ENCODE results near the gene AGAP1. TPM values are rescaled to one million over a fixed set of nuclear protein-coding genes. Genes with fewer than 3 reads are reported as not detected.

AGAP1 gene
- total and polyA plus RNA-seq, 11 donors, result 5.9 to 21.6 (median 18.9) TPM

DNA sequence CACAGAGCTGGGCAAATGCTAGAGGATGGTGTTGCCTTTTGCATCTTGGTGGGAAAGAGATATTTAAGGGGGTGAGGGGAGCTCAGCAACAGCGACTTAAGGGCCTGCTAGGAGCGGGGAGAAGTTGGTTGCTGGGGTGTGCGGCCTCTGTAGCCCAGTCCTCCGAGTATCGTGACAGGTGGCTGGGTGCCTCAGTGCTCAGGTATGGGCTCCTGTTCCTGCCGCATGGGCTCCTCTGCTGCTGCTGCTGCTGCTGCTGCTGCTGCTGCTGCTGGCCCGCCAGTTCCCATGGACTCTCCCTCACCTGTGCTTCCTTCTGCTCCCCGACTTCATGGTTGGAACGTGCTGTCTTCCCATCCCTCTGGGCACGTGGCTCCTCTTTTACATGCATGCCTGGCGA, 22.0 kb downstream of the AGAP1 start:
- H3K9me3 ChIP-seq, result no peaks in the 10 kb centered on the region
- DNase-seq (peak in 1 of 5 donors; percentile 24), ATAC-seq (no peak)
- H3K36me3 ChIP-seq, result no peaks in the 10 kb centered on the region
- no peak overlapping the region for H3K4me3 ChIP-seq
- intact Hi-C loops (cut with DNase I), result no loop called here
- 97 to 98% (median 97%) methylated on average over 11 of the region's 11 CpGs for WGBS, 4 donors
- H3K27me3 ChIP-seq, result no peaks in the 10 kb centered on the region
- peaks cover 0 to 21% (median 10%) of the 10 kb centered on the region in 12 donors for H3K4me1 ChIP-seq
- TF ChIP-seq POLR2A (IDR thresholded peaks at IDR 0.05), result no peak
- TF ChIP-seq, protein P1, sequence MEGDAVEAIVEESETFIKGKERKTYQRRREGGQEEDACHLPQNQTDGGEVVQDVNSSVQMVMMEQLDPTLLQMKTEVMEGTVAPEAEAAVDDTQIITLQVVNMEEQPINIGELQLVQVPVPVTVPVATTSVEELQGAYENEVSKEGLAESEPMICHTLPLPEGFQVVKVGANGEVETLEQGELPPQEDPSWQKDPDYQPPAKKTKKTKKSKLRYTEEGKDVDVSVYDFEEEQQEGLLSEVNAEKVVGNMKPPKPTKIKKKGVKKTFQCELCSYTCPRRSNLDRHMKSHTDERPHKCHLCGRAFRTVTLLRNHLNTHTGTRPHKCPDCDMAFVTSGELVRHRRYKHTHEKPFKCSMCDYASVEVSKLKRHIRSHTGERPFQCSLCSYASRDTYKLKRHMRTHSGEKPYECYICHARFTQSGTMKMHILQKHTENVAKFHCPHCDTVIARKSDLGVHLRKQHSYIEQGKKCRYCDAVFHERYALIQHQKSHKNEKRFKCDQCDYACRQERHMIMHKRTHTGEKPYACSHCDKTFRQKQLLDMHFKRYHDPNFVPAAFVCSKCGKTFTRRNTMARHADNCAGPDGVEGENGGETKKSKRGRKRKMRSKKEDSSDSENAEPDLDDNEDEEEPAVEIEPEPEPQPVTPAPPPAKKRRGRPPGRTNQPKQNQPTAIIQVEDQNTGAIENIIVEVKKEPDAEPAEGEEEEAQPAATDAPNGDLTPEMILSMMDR (IDR thresholded peaks at IDR 0.05), result no peak
- H3K27ac ChIP-seq, result no peak overlapping the region

DNA sequence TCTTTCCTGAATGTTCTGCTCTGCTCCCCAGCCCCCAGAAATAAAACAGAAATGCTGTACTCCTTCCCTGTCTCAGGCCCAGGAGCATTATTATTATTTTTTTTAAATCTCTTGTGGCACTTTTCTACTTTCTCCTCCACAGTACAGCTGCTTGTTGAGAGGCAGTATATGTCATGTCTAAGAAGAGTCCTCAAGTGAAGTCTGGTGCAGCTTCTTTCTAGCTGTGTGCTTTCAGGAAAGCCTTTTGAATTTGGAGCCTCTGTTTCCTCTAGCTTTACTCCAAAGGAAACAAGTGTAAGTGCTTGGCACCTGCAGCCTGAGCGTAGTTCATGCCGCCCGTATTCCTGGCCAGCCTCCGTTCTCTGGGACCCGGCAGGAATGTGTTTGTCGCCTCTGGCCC, 22.4 kb downstream of the AGAP1 start:
- Histone ChIP-seq H3K36me3 (no peaks in the 10 kb centered on the region), H3K27me3 (no peaks in the 10 kb centered on the region), H3K4me1 (peaks cover 0 to 18% (median 10%) of the 10 kb centered on the region in 12 donors), H3K9me3 (no peaks in the 10 kb centered on the region), H3K4me3 (no peak overlapping the region), H3K27ac (no peak overlapping the region)
- intact Hi-C loops (cut with DNase I), result no loop called here
- no peak for ATAC-seq
- WGBS, 4 donors, result 96 to 100% (median 98%) methylated on average over 6 of the region's 6 CpGs
- DNase-seq, result no peak
- TF ChIP-seq, protein P1 (IDR thresholded peaks at IDR 0.05), result no peak
- TF ChIP-seq POLR2A (IDR thresholded peaks at IDR 0.05), result no peak

DNA sequence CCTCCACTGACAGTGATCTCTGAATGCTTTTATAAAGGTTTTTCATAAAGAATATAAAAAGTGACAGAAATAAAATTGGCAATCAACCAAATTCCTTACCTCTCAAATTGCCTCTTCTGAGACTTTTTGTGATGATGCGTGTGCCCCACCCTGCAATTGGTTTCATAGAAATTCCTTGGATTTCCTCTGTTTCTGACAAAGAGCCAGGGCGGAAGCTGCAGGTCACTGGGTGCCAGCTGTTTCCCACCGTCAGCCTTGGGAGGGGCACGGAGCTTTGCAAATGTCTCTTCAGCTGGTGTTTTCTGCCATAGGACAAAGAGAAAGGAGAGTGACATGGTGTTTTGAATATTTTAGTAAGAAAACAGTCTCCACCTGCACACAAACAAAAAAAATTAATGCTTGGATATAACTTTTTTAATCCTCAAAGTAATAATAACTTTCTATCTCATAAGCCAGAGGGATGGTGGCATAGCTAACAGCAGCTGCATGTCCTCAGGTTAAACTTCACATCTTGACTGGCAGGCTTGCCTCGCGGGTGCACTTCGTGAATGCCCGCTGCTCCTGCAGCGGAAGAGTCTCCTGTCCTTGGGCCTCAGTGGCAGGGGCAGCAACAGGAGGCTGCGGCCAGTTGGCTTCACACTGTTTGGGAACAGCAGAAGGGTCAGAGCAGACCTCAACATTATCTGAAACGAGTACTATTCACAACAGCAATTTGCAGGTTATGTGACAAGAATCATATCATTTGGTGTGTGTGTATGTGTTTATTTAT, 24.7 kb downstream of the AGAP1 start:
- DNase-seq, result peak in 1 of 5 donors; percentile 18
- TF ChIP-seq, protein P1 (IDR thresholded peaks at IDR 0.05), result no peak
- no peak for TF ChIP-seq POLR2A (IDR thresholded peaks at IDR 0.05)
- 67 to 78% (median 75%) methylated on average over 11 of the region's 11 CpGs for WGBS, 4 donors

DNA sequence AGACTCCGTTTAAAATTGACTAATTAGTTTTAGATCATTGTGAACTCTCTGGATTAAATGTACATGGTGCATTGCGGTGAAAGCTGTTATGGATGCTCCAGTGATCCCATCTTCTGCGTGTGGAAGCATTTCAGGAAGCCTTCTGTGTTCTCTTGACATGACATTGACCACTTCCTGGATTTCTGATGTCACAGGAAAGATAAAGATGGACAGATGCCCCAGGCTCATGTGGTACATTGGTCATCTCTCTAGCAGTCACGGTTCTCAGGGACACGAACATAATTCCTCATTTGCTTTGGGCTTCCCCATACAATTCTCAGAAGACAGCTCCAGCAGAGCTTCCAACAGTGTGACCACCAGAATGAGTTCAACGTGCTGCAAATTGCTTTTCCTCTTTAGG, 26.9 kb downstream of the AGAP1 start:
- H3K27me3 ChIP-seq, result no peaks in the 10 kb centered on the region
- no peaks in the 10 kb centered on the region for H3K9me3 ChIP-seq
- H3K4me1 ChIP-seq, result peaks cover 0 to 29% (median 13%) of the 10 kb centered on the region in 12 donors
- no peak overlapping the region for H3K4me3 ChIP-seq
- intact Hi-C loops (cut with DNase I), result no loop called here
- ATAC-seq (no peak), DNase-seq (no peak)
- no peak overlapping the region for H3K27ac ChIP-seq
- no peaks in the 10 kb centered on the region for H3K36me3 ChIP-seq
- WGBS, 4 donors, result 77 to 86% (median 80%) methylated on average over 6 of the region's 6 CpGs
- no peak for TF ChIP-seq POLR2A (IDR thresholded peaks at IDR 0.05)
- TF ChIP-seq, protein P1 (IDR thresholded peaks at IDR 0.05), result no peak

More for the DNA sequence above, 24.7 kb downstream of the AGAP1 start:
- H3K36me3 ChIP-seq, result no peaks in the 10 kb centered on the region
- H3K9me3 ChIP-seq, result no peaks in the 10 kb centered on the region
- H3K4me3 ChIP-seq, result no peak overlapping the region
- H3K27me3 ChIP-seq, result no peaks in the 10 kb centered on the region
- peaks cover 0 to 33% (median 13%) of the 10 kb centered on the region in 12 donors for H3K4me1 ChIP-seq
- H3K27ac ChIP-seq, result no peak overlapping the region
- intact Hi-C loops (cut with DNase I), result no loop called here
- ATAC-seq, result no peak

Data from heart left ventricle (tissue), 16 donors.